ENCODE data around the gene PM20D2.

DNA sequence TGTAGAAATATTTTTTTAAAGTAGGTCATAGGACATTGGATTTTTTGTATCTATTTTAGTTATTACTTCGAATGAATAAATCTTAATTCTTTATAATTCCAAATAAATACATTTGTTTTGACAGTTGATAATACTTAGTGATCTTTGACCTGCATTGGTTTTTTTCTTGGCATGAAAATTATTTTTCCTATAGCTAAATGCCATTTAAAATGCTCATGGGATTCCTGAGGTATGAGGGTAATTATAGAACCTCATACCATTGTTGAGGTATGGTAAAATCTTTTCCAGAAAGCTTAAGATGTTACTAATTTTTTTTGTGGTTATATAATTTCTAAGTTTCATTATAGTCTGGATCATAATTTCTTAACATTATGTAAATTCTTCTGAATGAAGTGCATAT is 8.3 kb downstream of the PM20D2 start:
- TF ChIP-seq CTCF (IDR thresholded peaks at IDR 0.05; ENCODE audit: insufficient read depth, low read length) (no peak), POLR2AphosphoS5 (IDR thresholded peaks at IDR 0.05; ENCODE audit: low read depth) (no peak), SPI1 (IDR thresholded peaks at IDR 0.05; ENCODE audit: borderline replicate concordance, low read depth) (no peak)
